Sciatic nerve (tissue), 2 donors: ENCODE data around the gene LRRC8C. TPM values are rescaled to one million over a fixed set of nuclear protein-coding genes. Genes with fewer than 3 reads are reported as not detected.

ENCODE experiments used
- ATAC-seq: fragments of 200-7000 bp; cut with Tn5 transposase; one replicate; pipeline ENCODE4 v1.9.1; 2020; ENCODE audit warnings: mild to moderate bottlenecking, moderate library complexity
- DNase-seq: peaks from one replicate; pipeline ENCODE4 v3.0.0-alpha.2; 2020; ENCODE audit warnings: low spot score
- intact Hi-C: fragments of 100-400 bp; cut with DNase I; formaldehyde crosslinking; loops from one replicate; pipeline ENCODE4 v1.14.2; 2022
- total RNA-seq: library from RNA; stranded (reverse); fragmentation: NEBNext Ultra II Directional; extraction: Animal tissue kit (Norgen Biotek cat#: 25700); gene quantifications from one replicate; pipeline ENCODE4 v1.2.1, GENCODE V29; 2021
- donor health status: DM: no; HTN: no; CAD: no.
- donor health status: DM: no; HTN: no; CAD: no.

The LRRC8C gene
- total RNA-seq, 1 donor from 2014 or later: 19.6 TPM

DNA sequence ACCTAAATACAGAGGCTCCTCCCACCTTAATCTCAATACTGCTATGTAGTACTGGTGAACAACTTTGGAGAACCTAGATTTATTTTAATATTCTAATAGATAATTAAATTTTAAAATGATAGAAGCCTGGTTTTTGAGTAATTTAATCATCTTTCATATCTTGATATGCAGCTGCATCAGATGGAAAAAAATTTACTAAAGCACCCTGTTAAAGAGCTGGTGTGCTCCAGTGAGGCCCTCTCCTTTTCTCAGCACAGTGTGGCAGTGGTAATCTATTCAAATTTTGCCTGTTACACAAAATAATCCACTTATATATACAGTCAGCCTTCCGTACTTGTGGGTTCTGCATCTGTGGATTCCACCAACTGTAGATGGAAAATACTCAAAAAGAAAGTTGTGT, 82.8 kb downstream of the LRRC8C start:
- no peak for ATAC-seq
- no peak for DNase-seq
- intact Hi-C loops: no loop called here

GRCh38 chr1:89719502-89720306, 86.8 kb downstream of the LRRC8C start:
- no peak for ATAC-seq
- intact Hi-C loops: no loop called here

GRCh38 chr1:89720839-89721238, 87.9 kb downstream of the LRRC8C start:
- intact Hi-C loops: no loop called here
- ATAC-seq: no peak
- DNase-seq: no peak

More at GRCh38 chr1:89719502-89720306, 86.8 kb downstream of the LRRC8C start:
- DNase-seq: no peak

GRCh38 chr1:89721351-89721750, 88.4 kb downstream of the LRRC8C start:
- intact Hi-C loops: no loop called here
- no peak for ATAC-seq
- no peak for DNase-seq

DNA sequence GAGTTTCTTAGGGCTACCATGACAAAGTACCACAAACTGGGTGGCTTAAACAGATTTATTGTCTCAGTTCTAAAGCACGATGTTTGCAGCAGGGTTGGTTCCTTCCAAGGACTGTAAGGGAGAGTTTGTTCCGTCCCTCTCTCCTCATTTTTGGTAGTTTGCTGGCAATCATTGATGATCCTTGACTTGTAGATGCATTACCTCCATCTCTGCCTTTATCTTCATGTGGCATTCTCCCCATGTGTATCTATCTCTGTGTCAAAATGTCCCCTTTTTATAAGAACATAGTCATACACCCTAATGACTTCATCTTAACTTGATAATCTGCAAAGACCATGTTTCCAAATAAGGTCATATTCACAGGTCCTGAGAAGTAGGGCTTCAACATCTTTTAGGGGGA, 90.2 kb downstream of the LRRC8C start:
- intact Hi-C loops: no loop called here
- DNase-seq (no peak), ATAC-seq (no peak)

- ATAC-seq (peak; percentile 53), DNase-seq (no peak)
- intact Hi-C loops: no loop called here
These were observed 90.9 kb downstream of the LRRC8C start for GRCh38 chr1:89723863-89724262.

GRCh38 chr1:89724369-89725010, 91.6 kb downstream of the LRRC8C start:
- peak; percentile 66 for ATAC-seq

DNA sequence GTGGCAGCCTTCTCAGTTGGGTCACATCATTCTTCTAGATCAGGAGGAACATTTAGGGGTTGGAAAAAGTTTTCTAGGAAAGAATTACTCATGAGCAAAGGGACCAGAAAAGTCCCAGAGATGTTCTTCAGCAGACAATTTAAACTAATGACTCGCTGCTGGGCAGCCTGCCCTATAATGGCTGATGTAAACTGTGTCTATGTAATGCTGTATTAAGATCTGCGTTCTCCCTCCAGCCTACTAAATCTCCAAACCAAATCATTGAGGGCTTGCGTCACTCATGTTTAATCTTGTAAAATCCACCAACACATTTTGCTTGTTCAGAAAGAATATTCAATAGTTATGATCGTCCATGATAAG, 92.1 kb downstream of the LRRC8C start:
- DNase-seq: no peak
- peak; percentile 25 for ATAC-seq
- intact Hi-C loops: no loop called here

More at GRCh38 chr1:89724369-89725010, 91.6 kb downstream of the LRRC8C start:
- DNase-seq: no peak
- intact Hi-C loops: no loop called here

GRCh38 chr1:89725631-89726030, 92.7 kb downstream of the LRRC8C start:
- DNase-seq (no peak), ATAC-seq (no peak)
- intact Hi-C loops: no loop called here

DNA sequence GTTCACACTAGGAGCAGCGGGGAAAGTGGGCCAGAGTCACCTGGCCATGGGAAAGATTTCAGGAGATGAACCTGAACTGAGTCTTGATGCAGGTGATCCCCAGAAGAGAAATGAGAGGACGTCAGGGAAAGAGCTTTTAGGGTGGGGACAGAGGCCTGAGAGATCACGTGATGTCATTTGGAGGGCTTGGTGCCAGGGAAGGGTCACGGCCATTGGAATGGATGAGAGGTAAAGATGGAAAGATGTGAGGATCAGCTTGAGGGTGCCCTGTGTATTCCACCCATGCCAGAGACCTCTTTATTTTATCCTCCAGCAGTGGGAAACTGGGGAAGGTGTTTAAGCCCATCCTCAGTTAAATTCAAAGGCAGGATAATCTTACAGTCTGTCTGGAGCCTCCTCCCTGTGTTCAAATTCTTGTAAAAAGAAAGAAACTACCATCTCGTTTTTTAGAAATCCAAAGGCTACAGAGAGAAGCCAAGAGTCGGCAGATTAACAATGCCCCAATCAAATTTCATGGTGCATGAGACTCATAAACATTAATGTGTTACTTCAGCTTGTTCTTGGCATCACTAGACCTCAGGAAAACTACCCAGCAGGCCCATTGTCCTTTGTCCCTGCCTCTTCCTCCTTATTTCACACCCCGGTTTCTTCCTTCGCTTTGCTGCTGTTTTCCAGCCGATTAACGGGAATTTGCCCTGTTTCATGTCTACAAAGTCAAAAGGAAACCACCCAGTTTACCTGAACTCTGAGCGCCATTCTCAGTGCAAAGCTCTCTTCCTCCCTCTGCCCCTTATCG, 94.8 kb downstream of the LRRC8C start:
- DNase-seq (no peak), ATAC-seq (no peak)
- intact Hi-C loops: no loop called here

DNA sequence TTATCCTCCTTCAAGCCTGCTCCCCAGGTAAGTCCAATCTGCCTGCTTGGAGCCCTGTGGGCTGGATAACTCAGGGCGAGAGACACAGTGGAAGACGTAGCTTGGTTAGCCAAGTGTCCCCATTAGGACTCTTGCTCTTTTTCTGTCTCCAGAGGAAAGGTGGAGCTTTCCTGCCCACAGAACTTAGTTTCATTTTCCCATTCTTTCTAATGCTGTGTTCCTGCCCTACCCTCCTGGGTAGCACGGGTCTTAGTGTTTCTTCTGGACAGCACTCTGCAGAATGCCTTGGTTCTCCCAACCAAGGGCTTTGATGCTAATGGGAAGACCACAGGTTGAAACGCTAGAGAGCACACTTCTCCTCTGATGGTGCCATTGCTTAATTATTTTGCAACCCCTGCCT, 95.5 kb downstream of the LRRC8C start:
- intact Hi-C loops: no loop called here
- ATAC-seq: no peak

GRCh38 chr1:89732206-89732605, 99.3 kb downstream of the LRRC8C start:
- DNase-seq: no peak
- ATAC-seq: no peak
- intact Hi-C loops: no loop called here

More for the DNA sequence above, 95.5 kb downstream of the LRRC8C start:
- DNase-seq: no peak

DNA sequence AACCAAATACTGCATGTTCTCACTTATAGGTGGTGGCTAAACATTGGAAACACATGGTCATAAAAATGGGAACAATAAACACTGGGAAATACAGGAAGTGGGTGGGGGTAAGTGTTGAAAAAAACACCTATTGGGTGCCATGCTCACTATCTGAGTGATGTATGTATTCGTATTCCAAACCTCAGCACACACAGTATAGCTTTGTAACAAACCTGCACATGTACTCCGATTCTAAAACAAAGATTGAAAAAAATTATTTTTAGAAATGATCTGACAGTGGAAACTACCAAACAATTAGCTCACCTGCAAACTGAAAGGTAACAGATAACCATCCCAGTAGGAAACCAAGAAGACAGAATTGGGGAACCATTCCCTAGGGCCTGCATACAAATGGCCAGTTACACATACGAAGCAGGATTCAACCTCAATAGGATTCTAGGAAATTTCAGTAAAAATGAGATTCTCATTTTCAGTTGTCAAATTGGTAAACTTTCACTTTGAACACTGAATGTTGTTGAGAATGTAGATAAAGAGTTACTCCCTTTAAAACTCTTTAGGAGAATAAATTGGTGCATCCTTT, 99.8 kb downstream of the LRRC8C start:
- DNase-seq: no peak
- intact Hi-C loops: no loop called here
- ATAC-seq: no peak

DNA sequence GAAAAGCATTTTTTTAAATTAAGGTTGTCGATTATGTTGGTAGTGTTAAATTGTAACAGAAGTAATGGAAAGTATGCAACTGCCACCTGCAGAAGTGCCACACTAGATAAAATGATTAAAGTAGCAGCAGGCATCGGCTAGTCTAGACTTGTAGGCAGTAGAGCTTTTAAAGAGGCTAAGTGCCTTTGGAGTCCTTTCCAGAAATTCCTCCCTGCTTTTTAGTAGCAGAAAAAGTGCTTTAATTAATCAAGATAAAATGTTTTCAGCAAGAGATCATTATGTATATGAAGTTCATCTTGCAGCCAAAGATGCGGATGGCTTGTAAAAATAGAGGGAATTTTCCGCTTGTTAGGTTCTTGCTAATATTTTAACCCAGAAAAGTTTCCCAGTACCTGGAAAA, 100.8 kb downstream of the LRRC8C start:
- DNase-seq (no peak), ATAC-seq (no peak)
- intact Hi-C loops: no loop called here

- ATAC-seq (no peak), DNase-seq (no peak)
These were observed 101.5 kb downstream of the LRRC8C start for GRCh38 chr1:89734442-89734841.

GRCh38 chr1:89735479-89735878, 102.6 kb downstream of the LRRC8C start:
- intact Hi-C loops: no loop called here
- DNase-seq: no peak
- ATAC-seq: no peak

More at GRCh38 chr1:89734442-89734841, 101.5 kb downstream of the LRRC8C start:
- intact Hi-C loops: no loop called here

- ATAC-seq (no peak), DNase-seq (no peak)
- intact Hi-C loops: no loop called here
These were observed 104.2 kb downstream of the LRRC8C start for GRCh38 chr1:89736937-89737733.

GRCh38 chr1:89737985-89738510, 105.1 kb downstream of the LRRC8C start:
- intact Hi-C loops: no loop called here
- ATAC-seq (no peak), DNase-seq (no peak)
